ENCODE data around the gene CFAP65. TPM values are rescaled to one million over a fixed set of nuclear protein-coding genes. Genes with fewer than 3 reads are reported as not detected.

The CFAP65 gene
- total RNA-seq, 1 donor, result not detected

GRCh38 chr2:219060821-219061791, 19.8 kb upstream of the CFAP65 start, which contains the start of gene IHH:
Gene IHH (minus strand): TSS chr2:219060921. CDS start chr2:219060467, 454 bp downstream.
- H2AFZ ChIP-seq (ENCODE audit: low read length), result no peak within 1 kb of the TSS
- DNase-seq (ENCODE audit: insufficient read length, low spot score, missing footprints), result peak; percentile 89
- TF ChIP-seq, protein P1, sequence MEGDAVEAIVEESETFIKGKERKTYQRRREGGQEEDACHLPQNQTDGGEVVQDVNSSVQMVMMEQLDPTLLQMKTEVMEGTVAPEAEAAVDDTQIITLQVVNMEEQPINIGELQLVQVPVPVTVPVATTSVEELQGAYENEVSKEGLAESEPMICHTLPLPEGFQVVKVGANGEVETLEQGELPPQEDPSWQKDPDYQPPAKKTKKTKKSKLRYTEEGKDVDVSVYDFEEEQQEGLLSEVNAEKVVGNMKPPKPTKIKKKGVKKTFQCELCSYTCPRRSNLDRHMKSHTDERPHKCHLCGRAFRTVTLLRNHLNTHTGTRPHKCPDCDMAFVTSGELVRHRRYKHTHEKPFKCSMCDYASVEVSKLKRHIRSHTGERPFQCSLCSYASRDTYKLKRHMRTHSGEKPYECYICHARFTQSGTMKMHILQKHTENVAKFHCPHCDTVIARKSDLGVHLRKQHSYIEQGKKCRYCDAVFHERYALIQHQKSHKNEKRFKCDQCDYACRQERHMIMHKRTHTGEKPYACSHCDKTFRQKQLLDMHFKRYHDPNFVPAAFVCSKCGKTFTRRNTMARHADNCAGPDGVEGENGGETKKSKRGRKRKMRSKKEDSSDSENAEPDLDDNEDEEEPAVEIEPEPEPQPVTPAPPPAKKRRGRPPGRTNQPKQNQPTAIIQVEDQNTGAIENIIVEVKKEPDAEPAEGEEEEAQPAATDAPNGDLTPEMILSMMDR (IDR thresholded peaks at IDR 0.05; ENCODE audit: extremely low read depth, low read depth, low read length), result no peak
- H3K4me1 ChIP-seq (ENCODE audit: insufficient read depth, low read length), result no peaks in the 10 kb centered on the region
- H3K36me3 ChIP-seq (ENCODE audit: insufficient read depth, low read length), result no peaks in the 10 kb centered on the region
- no peak within 1 kb of the TSS for H3K27ac ChIP-seq (ENCODE audit: low read depth, low read length)
- no peaks in the 10 kb centered on the region for H4K20me1 ChIP-seq (ENCODE audit: insufficient read depth, low read length)
- peaks cover 68% of the 10 kb centered on the region for H3K27me3 ChIP-seq (ENCODE audit: insufficient read depth, low read length)
- H3K79me2 ChIP-seq (ENCODE audit: insufficient read depth, low read length), result no peaks in the 10 kb centered on the region
- no peak within 1 kb of the TSS for H3K4me3 ChIP-seq (ENCODE audit: insufficient read depth, low read length)
- H3K4me2 ChIP-seq (ENCODE audit: insufficient read depth, low read length), result no peak within 1 kb of the TSS
- no peaks in the 10 kb centered on the region for H3K9me3 ChIP-seq (ENCODE audit: low read depth, low read length)

GRCh38 chr2:219059725-219060682, 18.7 kb upstream of the CFAP65 start:
- Histone ChIP-seq H3K9me3 (ENCODE audit: low read depth, low read length) (no peaks in the 10 kb centered on the region), H3K4me3 (ENCODE audit: insufficient read depth, low read length) (no peak overlapping the region), H3K79me2 (ENCODE audit: insufficient read depth, low read length) (no peaks in the 10 kb centered on the region), H4K20me1 (ENCODE audit: insufficient read depth, low read length) (no peaks in the 10 kb centered on the region), H3K27ac (ENCODE audit: low read depth, low read length) (no peak overlapping the region), H2AFZ (ENCODE audit: low read length) (no peak overlapping the region), H3K27me3 (ENCODE audit: insufficient read depth, low read length) (peaks cover 75% of the 10 kb centered on the region), H3K4me2 (ENCODE audit: insufficient read depth, low read length) (no peak overlapping the region), H3K4me1 (ENCODE audit: insufficient read depth, low read length) (no peaks in the 10 kb centered on the region), H3K36me3 (ENCODE audit: insufficient read depth, low read length) (no peaks in the 10 kb centered on the region)
- TF ChIP-seq, protein P1 (IDR thresholded peaks at IDR 0.05; ENCODE audit: extremely low read depth, low read depth, low read length), result no peak
- peak; percentile 89 for DNase-seq (ENCODE audit: insufficient read length, low spot score, missing footprints)

DNA sequence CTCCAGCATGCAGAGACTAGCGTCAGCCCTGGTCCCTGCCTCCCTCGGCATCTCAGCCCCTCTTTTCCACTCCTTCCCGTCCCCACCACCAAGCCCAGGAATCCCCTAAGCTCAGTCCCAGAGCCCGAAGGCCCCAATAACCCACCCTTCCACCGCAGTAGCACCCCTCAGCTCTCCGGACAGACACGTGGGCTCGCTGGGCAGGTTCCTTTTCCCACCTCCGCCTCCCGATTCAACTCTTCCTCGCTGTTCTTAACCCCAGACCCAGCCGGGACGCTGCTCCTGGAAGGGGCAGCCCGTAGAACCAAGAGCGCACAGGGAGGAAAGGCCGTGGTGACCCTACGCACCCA, 18.0 kb upstream of the CFAP65 start:
- TF ChIP-seq, protein P1 (IDR thresholded peaks at IDR 0.05; ENCODE audit: extremely low read depth, low read depth, low read length), result no peak
- Histone ChIP-seq H3K4me1 (ENCODE audit: insufficient read depth, low read length) (no peaks in the 10 kb centered on the region), H3K4me2 (ENCODE audit: insufficient read depth, low read length) (no peak overlapping the region), H3K27ac (ENCODE audit: low read depth, low read length) (no peak overlapping the region), H3K27me3 (ENCODE audit: insufficient read depth, low read length) (peaks cover 75% of the 10 kb centered on the region), H4K20me1 (ENCODE audit: insufficient read depth, low read length) (no peaks in the 10 kb centered on the region), H3K9me3 (ENCODE audit: low read depth, low read length) (no peaks in the 10 kb centered on the region), H2AFZ (ENCODE audit: low read length) (no peak overlapping the region), H3K36me3 (ENCODE audit: insufficient read depth, low read length) (no peaks in the 10 kb centered on the region), H3K4me3 (ENCODE audit: insufficient read depth, low read length) (no peak overlapping the region), H3K79me2 (ENCODE audit: insufficient read depth, low read length) (no peaks in the 10 kb centered on the region)
- no peak for DNase-seq (ENCODE audit: insufficient read length, low spot score, missing footprints)
